Esophagus (tissue), 2 donors: Measurements from ENCODE around the gene LRRC34. TPM values are rescaled to one million over a fixed set of nuclear protein-coding genes. Genes with fewer than 3 reads are reported as not detected.

ENCODE experiments used
- H3K27ac ChIP-seq, 2 donors: one replicate each; pipeline ENCODE4 v1.5.1; 2013; ENCODE audit warnings: low read depth in 2 of 2, mild to moderate bottlenecking in 2 of 2, inconsistent platforms in 1 of 2, low read length in 1 of 2, moderate library complexity in 1 of 2
- H3K27me3 ChIP-seq, 2 donors: one replicate each; pipeline ENCODE4 v1.6.1; 2013; ENCODE audit warnings: low read length in 2 of 2, control low read depth in 1 of 2, mild to moderate bottlenecking in 1 of 2; ENCODE audit not compliant: insufficient read depth in 2 of 2, control insufficient read depth in 1 of 2
- H3K36me3 ChIP-seq, 2 donors: one replicate each; pipeline ENCODE4 v1.6.1; 2013; ENCODE audit warnings: low read length in 1 of 2; ENCODE audit not compliant: control insufficient read depth in 2 of 2, insufficient read depth in 2 of 2
- H3K4me1 ChIP-seq, 2 donors: one replicate each; pipeline ENCODE4 v1.6.1; 2013; ENCODE audit warnings: low read length in 1 of 2; ENCODE audit not compliant: control insufficient read depth in 2 of 2, insufficient read depth in 2 of 2
- H3K4me3 ChIP-seq, 2 donors: one replicate each; pipeline ENCODE4 v1.5.1; 2013; ENCODE audit warnings: low read length in 2 of 2, mild to moderate bottlenecking in 2 of 2, low read depth in 1 of 2, moderate library complexity in 1 of 2
- H3K9me3 ChIP-seq, 2 donors: one replicate each; pipeline ENCODE4 v1.6.1; 2013; ENCODE audit warnings: mild to moderate bottlenecking in 2 of 2, low read depth in 1 of 2, low read length in 1 of 2, moderate library complexity in 1 of 2; ENCODE audit not compliant: control insufficient read depth in 2 of 2, insufficient read depth in 1 of 2
- WGBS, 2 donors: extraction: QIAGEN DNeasy Blood & Tissue Kit; methylation state at CpG; one replicate each; pipeline ENCODE4 v1.1.7; 2013; 5-methylcytosine and 5-hydroxymethylcytosine counted together
- polyA plus RNA-seq, 2 donors: library from polyadenylated mRNA; stranded (reverse); fragments of 200-250 nt; gene quantifications; one replicate each; pipeline ENCODE4 v1.2.3, GENCODE V29; 2013
- donor health status: healthy with polysubstance abuse.
- donor health status: Bipolar disorder and iron deficiency.

LRRC34 gene
- polyA plus RNA-seq, 2 donors: 0.20 to 0.27 TPM

DNA sequence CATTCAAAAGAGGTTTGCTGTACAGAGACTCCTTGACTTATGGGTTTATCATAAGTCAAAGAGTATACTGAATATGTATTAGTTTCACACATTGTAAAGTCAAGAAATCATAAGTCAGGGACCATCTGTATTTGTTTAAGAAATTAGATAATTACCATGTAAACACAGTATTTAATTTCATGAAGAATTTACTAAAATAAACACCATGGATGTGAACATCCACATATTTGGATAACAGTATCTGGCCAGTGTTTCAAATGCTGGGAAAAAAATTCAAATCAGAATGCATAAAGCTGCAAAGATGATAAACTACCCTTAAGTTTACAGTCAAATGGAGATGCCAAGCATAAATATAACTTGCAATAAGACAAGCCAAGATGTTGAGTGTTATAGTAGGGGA, 22.5 kb downstream of the LRRC34 start:
- Histone ChIP-seq H3K27ac (no peak overlapping the region), H3K36me3 (peaks cover 0 to 4% of the 10 kb centered on the region in 2 donors), H3K4me1 (no peaks in the 10 kb centered on the region), H3K4me3 (no peak overlapping the region), H3K9me3 (no peaks in the 10 kb centered on the region), H3K27me3 (no peaks in the 10 kb centered on the region)

GRCh38 chr3:169787791-169788190, 24.9 kb downstream of the LRRC34 start:
- H3K9me3 ChIP-seq: no peaks in the 10 kb centered on the region

DNA sequence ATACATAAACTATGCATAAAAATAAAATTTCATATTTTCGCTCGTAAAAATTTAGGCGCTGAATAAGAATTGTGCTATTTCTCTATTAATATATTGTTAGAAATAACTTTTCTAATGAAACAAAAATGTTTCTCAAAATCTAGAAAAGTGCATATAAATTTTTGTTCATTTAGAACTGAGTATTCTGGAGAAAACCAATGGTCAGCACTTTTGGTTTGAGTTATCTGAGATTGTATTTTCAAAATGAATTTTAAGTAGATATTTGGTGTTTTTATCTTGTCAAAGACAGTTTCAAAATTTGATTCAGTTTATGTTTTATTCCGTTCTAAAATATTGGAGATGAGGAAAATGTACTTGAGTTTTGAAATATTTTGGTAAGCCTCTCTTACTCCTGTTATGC, 25.6 kb downstream of the LRRC34 start:
- Histone ChIP-seq H3K4me3 (no peak overlapping the region), H3K27ac (no peak overlapping the region), H3K36me3 (peaks cover 0 to 4% of the 10 kb centered on the region in 2 donors), H3K9me3 (no peaks in the 10 kb centered on the region), H3K27me3 (no peaks in the 10 kb centered on the region), H3K4me1 (no peaks in the 10 kb centered on the region)
- WGBS, 2 donors: 96 to 97% methylated on average over 4 of the region's 4 CpGs

More at GRCh38 chr3:169787791-169788190, 24.9 kb downstream of the LRRC34 start:
- H3K4me3 ChIP-seq: no peak overlapping the region
- H3K27me3 ChIP-seq: no peaks in the 10 kb centered on the region
- H3K36me3 ChIP-seq: peaks cover 0 to 4% of the 10 kb centered on the region in 2 donors
- H3K4me1 ChIP-seq: no peaks in the 10 kb centered on the region
- WGBS, 2 donors: 78 to 82% methylated on average over 1 of the region's 1 CpG
- H3K27ac ChIP-seq: no peak overlapping the region

GRCh38 chr3:169781209-169781855, 31.4 kb downstream of the LRRC34 start:
- Histone ChIP-seq H3K27ac (no peak overlapping the region), H3K9me3 (no peaks in the 10 kb centered on the region), H3K27me3 (no peaks in the 10 kb centered on the region), H3K4me3 (no peak overlapping the region), H3K4me1 (no peaks in the 10 kb centered on the region), H3K36me3 (peaks cover 6 to 15% of the 10 kb centered on the region in 2 donors)
- WGBS, 2 donors: 85 to 89% methylated on average over 4 of the region's 4 CpGs

- no peak overlapping the region for H3K27ac ChIP-seq
- H3K36me3 ChIP-seq: peaks cover 6 to 15% of the 10 kb centered on the region in 2 donors
- no peak overlapping the region for H3K4me3 ChIP-seq
- H3K4me1 ChIP-seq: no peaks in the 10 kb centered on the region
- 56 to 59% methylated on average over 2 of the region's 2 CpGs for WGBS, 2 donors
- no peaks in the 10 kb centered on the region for H3K9me3 ChIP-seq
- no peaks in the 10 kb centered on the region for H3K27me3 ChIP-seq
Measured at GRCh38 chr3:169780742-169781141, 32.0 kb downstream of the LRRC34 start.

- no peak overlapping the region for H3K27ac ChIP-seq
- H3K36me3 ChIP-seq: peaks cover 6 to 15% of the 10 kb centered on the region in 2 donors
Measured at GRCh38 chr3:169777822-169778221, 34.9 kb downstream of the LRRC34 start.

GRCh38 chr3:169774186-169774585, 38.5 kb downstream of the LRRC34 start:
- WGBS, 2 donors: 28 to 38% methylated on average over 5 of the region's 5 CpGs
- H3K27me3 ChIP-seq: no peaks in the 10 kb centered on the region
- H3K36me3 ChIP-seq: peaks cover 4 to 9% of the 10 kb centered on the region in 2 donors
- H3K4me3 ChIP-seq: peak overlapping the region in 1 of 2 donors; percentile 63
- H3K4me1 ChIP-seq: no peaks in the 10 kb centered on the region
- no peaks in the 10 kb centered on the region for H3K9me3 ChIP-seq
- no peak overlapping the region for H3K27ac ChIP-seq

More at GRCh38 chr3:169777822-169778221, 34.9 kb downstream of the LRRC34 start:
- WGBS, 2 donors: 75 to 95% methylated on average over 4 of the region's 4 CpGs
- Histone ChIP-seq H3K27me3 (no peaks in the 10 kb centered on the region), H3K4me1 (no peaks in the 10 kb centered on the region), H3K9me3 (no peaks in the 10 kb centered on the region), H3K4me3 (no peak overlapping the region)

GRCh38 chr3:169772897-169773816, 39.5 kb downstream of the LRRC34 start, which contains the start of gene MYNN:
Gene MYNN, plus strand, starts transcription at chr3:169773396. Its CDS starts 900 bp downstream, at chr3:169774296.
- H3K4me1 ChIP-seq: no peaks in the 10 kb centered on the region
- peaks cover 0 to 4% of the 10 kb centered on the region in 2 donors for H3K36me3 ChIP-seq
- no peaks in the 10 kb centered on the region for H3K9me3 ChIP-seq
- 0 to 1% methylated on average over 60 to 61 of the region's 61 CpGs for WGBS, 2 donors
- peak within 1 kb of the TSS; percentile 99 to 100 for H3K27ac ChIP-seq
- H3K27me3 ChIP-seq: no peaks in the 10 kb centered on the region
- peak within 1 kb of the TSS; percentile 63 to 90 for H3K4me3 ChIP-seq

DNA sequence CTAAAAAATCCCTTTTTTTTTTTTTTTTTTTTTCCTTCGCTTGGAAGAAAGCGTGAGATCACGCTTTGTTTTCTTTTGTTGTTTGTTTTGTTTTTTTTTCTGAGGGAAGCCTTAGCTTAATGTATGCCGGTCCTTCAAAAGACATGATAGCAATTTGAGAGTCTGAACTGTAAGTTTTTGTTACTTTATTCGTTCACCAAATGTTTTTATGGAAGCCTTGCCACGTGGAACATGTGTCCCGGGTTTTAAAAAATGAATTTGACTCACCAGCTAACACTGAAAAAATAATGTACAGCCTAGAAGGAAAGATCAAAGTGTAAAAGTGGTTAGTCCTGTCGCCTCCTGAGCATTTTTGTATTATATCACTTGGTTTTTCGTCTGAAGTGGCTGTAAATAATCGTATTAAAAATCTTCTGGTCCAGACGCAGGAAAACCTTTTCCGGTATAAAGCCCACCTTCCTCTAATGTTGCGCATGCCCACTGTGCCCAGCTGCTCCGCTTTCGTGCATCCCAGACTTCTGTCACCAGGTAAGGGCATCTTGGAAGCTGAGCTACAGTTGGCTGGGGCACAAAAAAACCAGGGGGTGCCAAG, 40.3 kb downstream of the LRRC34 start:
- peak overlapping the region; percentile 99 to 100 for H3K27ac ChIP-seq
- H3K9me3 ChIP-seq: no peaks in the 10 kb centered on the region
- 0 to 1% methylated on average over 15 of the region's 15 CpGs for WGBS, 2 donors

More for the DNA sequence above, 40.3 kb downstream of the LRRC34 start:
- Histone ChIP-seq H3K36me3 (no peaks in the 10 kb centered on the region), H3K4me1 (no peaks in the 10 kb centered on the region), H3K4me3 (peak overlapping the region; percentile 63 to 90), H3K27me3 (no peaks in the 10 kb centered on the region)
